Bronchial epithelial cell (primary cell): ENCODE data around the gene DYSF. TPM values are rescaled to one million over a fixed set of nuclear protein-coding genes. Genes with fewer than 3 reads are reported as not detected.

Experiments used
- total RNA-seq: library from RNA; depleted of rRNA; stranded (reverse); fragments of >200 nt; gene quantifications from 2 replicates; pipeline ENCODE4 v1.2.1, GENCODE V29; 2014

The DYSF gene
- total RNA-seq, 1 donor from 2014 or later: under 0.01 TPM

Other genes with a start within 250 kb of the DYSF start
- 1.3 and 5.2 TPM in 2 replicates for gene PAIP2B, start 226.5 kb upstream of the DYSF start, total RNA-seq
- 86.9 and 112 TPM in 2 replicates for gene ZNF638, start 121.8 kb upstream of the DYSF start, total RNA-seq